HepG2 (cell line): Measurements from ENCODE around the gene SDF2. TPM values are rescaled to one million over a fixed set of nuclear protein-coding genes. Genes with fewer than 3 reads are reported as not detected.

ENCODE experiments used
- BORCS8-MEF2B ChIP-seq: sonication (generic); formaldehyde crosslinking; IDR thresholded peaks from 2 replicates; pipeline ENCODE4 v1.8.0; 2022; ENCODE audit warnings: mild to moderate bottlenecking, missing genetic modification reagents
- HOMEZ ChIP-seq: IDR thresholded peaks from 2 replicates; pipeline ENCODE4 v1.6.1; 2016; ENCODE audit warnings: low read depth
- NAIF1 ChIP-seq: sonication (generic); formaldehyde crosslinking; IDR thresholded peaks from 2 replicates; pipeline ENCODE4 v1.5.0; 2020; ENCODE audit warnings: mild to moderate bottlenecking, missing genetic modification reagents, borderline replicate concordance
- NFRKB ChIP-seq: fragments of 450-650 bp; IDR thresholded peaks from 2 replicates; pipeline ENCODE4 v1.6.1; 2017
- PAWR ChIP-seq: sonication (generic); formaldehyde crosslinking; IDR thresholded peaks from 2 replicates; pipeline ENCODE4 v1.4.0; 2020; ENCODE audit warnings: missing genetic modification reagents, mild to moderate bottlenecking, borderline replicate concordance
- PHF21A ChIP-seq: sonication (generic); formaldehyde crosslinking; IDR thresholded peaks from 2 replicates; pipeline ENCODE4 v1.5.0; 2020; ENCODE audit warnings: mild to moderate bottlenecking, missing genetic modification reagents
- RXRA ChIP-seq: sonication (generic); formaldehyde crosslinking; IDR thresholded peaks from 2 replicates; pipeline ENCODE4 v1.5.1; 2020; ENCODE audit warnings: missing genetic modification reagents
- SRSF9 ChIP-seq: fragments of 200-400 bp; formaldehyde crosslinking; IDR thresholded peaks from 2 replicates; pipeline ENCODE4 v1.6.1; 2018; ENCODE audit warnings: borderline replicate concordance, mild to moderate bottlenecking, low read depth, low read length; ENCODE audit not compliant: insufficient read depth, poor library complexity, severe bottlenecking
- TGIF2 ChIP-seq: IDR thresholded peaks from 2 replicates; pipeline ENCODE4 v1.6.1; 2016; ENCODE audit warnings: control low read depth, missing compliant biosample characterization
- ZBTB1 ChIP-seq: sonication (generic); formaldehyde crosslinking; IDR thresholded peaks from 2 replicates; pipeline ENCODE4 v1.4.0; 2020; ENCODE audit warnings: missing genetic modification reagents, borderline replicate concordance
- ZGPAT ChIP-seq: IDR thresholded peaks from 2 replicates; pipeline ENCODE4 v1.6.1; 2016; ENCODE audit warnings: mild to moderate bottlenecking
- ZNF17 ChIP-seq: sonication (generic); formaldehyde crosslinking; IDR thresholded peaks from 2 replicates; pipeline ENCODE4 v1.5.0; 2020; ENCODE audit warnings: mild to moderate bottlenecking, missing genetic modification reagents
- ZNF205 ChIP-seq: IDR thresholded peaks from 2 replicates; pipeline ENCODE4 v1.6.1; 2018; ENCODE audit warnings: missing biosample characterization, missing genetic modification reagents
- ZNF329 ChIP-seq: sonication (generic); formaldehyde crosslinking; IDR thresholded peaks from 2 replicates; pipeline ENCODE4 v1.9.0; 2021; ENCODE audit warnings: low read depth, mild to moderate bottlenecking, missing genetic modification reagents
- ZNF543 ChIP-seq: sonication (generic); formaldehyde crosslinking; IDR thresholded peaks from 2 replicates; pipeline ENCODE4 v1.4.0; 2020; ENCODE audit warnings: mild to moderate bottlenecking, missing genetic modification reagents
- ZNF713 ChIP-seq: sonication (generic); formaldehyde crosslinking; IDR thresholded peaks from 2 replicates; pipeline ENCODE4 v1.4.0; 2020; ENCODE audit warnings: mild to moderate bottlenecking, missing genetic modification reagents
- polyA plus RNA-seq, 8 experiments: library from polyadenylated mRNA; depleted of rRNA in 3 of 8; stranded (reverse) in 7 of 8; unstranded in 1 of 8; fragments of >200 nt; fragmentation: Illumina TruSeq in 4 of 8; extraction: Trizol in 4 of 8; gene quantifications; 2 replicates each; pipeline versions ENCODE4 v1.2.1 to v1.2.3, GENCODE V29; 2011 to 2016; ENCODE audit warnings: low read depth in 4 of 8, missing spikeins in 1 of 8, mixed read lengths in 1 of 8; ENCODE audit not compliant: insufficient read depth in 1 of 8
- total RNA-seq, 5 experiments: library from RNA; depleted of rRNA; stranded (reverse); fragments of >200 nt; fragmentation: Illumina TruSeq; extraction: Trizol; gene quantifications; 2 replicates each; pipeline ENCODE4 v1.2.3, GENCODE V29; 2016; ENCODE audit warnings: low read depth in 1 of 5
- TF ChIP-seq, protein P1 (sequence below): sonication (generic); formaldehyde crosslinking; IDR thresholded peaks from 2 replicates; pipeline ENCODE4 v1.8.1; 2023; ENCODE audit warnings: missing genetic modification reagents, mild to moderate bottlenecking, borderline replicate concordance
- TF ChIP-seq, protein P2 (sequence below): sonication (generic); formaldehyde crosslinking; IDR thresholded peaks from 2 replicates; pipeline ENCODE4 v1.9.0; 2021; ENCODE audit warnings: mild to moderate bottlenecking, missing genetic modification reagents

SDF2 gene
- total and polyA plus RNA-seq, 2 of the 13 experiments (the other 11 are each of a cell fraction or from before 2014, with no cell fraction given): 58.2 to 58.4 TPM

- peak; percentile 75 for TF ChIP-seq ZGPAT (CRISPR knock-in tag)
- no peak for TF ChIP-seq HOMEZ (CRISPR knock-in tag)
- TF ChIP-seq ZNF329 (CRISPR knock-in tag): no peak; the same call in 1 of the 2 replicates
- no peak for TF ChIP-seq NAIF1 (CRISPR knock-in tag)
- no peak; the same call in 1 of the 2 replicates for TF ChIP-seq RXRA
- peak; percentile 47; the same call in 1 of the 2 replicates for TF ChIP-seq PHF21A (CRISPR knock-in tag)
- TF ChIP-seq, protein P1, sequence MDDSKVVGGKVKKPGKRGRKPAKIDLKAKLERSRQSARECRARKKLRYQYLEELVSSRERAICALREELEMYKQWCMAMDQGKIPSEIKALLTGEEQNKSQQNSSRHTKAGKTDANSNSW (CRISPR knock-in tag): 0 out of 2 replicates have a peak, but pooled peaks have one; percentile 90
- TF ChIP-seq ZNF543 (CRISPR knock-in tag): no peak
- TF ChIP-seq BORCS8-MEF2B: peak; percentile 81
- no peak for TF ChIP-seq ZBTB1 (CRISPR knock-in tag)
- TF ChIP-seq ZNF713: peak; percentile 56; the same call in 1 of the 2 replicates
- no peak for TF ChIP-seq TGIF2 (CRISPR knock-in tag)
- TF ChIP-seq, protein P2, sequence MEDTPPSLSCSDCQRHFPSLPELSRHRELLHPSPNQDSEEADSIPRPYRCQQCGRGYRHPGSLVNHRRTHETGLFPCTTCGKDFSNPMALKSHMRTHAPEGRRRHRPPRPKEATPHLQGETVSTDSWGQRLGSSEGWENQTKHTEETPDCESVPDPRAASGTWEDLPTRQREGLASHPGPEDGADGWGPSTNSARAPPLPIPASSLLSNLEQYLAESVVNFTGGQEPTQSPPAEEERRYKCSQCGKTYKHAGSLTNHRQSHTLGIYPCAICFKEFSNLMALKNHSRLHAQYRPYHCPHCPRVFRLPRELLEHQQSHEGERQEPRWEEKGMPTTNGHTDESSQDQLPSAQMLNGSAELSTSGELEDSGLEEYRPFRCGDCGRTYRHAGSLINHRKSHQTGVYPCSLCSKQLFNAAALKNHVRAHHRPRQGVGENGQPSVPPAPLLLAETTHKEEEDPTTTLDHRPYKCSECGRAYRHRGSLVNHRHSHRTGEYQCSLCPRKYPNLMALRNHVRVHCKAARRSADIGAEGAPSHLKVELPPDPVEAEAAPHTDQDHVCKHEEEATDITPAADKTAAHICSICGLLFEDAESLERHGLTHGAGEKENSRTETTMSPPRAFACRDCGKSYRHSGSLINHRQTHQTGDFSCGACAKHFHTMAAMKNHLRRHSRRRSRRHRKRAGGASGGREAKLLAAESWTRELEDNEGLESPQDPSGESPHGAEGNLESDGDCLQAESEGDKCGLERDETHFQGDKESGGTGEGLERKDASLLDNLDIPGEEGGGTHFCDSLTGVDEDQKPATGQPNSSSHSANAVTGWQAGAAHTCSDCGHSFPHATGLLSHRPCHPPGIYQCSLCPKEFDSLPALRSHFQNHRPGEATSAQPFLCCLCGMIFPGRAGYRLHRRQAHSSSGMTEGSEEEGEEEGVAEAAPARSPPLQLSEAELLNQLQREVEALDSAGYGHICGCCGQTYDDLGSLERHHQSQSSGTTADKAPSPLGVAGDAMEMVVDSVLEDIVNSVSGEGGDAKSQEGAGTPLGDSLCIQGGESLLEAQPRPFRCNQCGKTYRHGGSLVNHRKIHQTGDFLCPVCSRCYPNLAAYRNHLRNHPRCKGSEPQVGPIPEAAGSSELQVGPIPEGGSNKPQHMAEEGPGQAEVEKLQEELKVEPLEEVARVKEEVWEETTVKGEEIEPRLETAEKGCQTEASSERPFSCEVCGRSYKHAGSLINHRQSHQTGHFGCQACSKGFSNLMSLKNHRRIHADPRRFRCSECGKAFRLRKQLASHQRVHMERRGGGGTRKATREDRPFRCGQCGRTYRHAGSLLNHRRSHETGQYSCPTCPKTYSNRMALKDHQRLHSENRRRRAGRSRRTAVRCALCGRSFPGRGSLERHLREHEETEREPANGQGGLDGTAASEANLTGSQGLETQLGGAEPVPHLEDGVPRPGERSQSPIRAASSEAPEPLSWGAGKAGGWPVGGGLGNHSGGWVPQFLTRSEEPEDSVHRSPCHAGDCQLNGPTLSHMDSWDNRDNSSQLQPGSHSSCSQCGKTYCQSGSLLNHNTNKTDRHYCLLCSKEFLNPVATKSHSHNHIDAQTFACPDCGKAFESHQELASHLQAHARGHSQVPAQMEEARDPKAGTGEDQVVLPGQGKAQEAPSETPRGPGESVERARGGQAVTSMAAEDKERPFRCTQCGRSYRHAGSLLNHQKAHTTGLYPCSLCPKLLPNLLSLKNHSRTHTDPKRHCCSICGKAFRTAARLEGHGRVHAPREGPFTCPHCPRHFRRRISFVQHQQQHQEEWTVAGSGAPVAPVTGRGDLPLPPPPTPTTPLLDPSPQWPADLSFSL: no peak
- peak; percentile 37; the same call in 1 of the 2 replicates for TF ChIP-seq ZNF205
- no peak for TF ChIP-seq PAWR (CRISPR knock-in tag)
- TF ChIP-seq ZNF17: no peak
- TF ChIP-seq SRSF9: no peak
- TF ChIP-seq NFRKB: no peak
Measured at GRCh38 chr17:28710861-28711722, 49.4 kb upstream of the SDF2 start (continued).
